K562 (cell line): ENCODE results near the gene NAA15. TPM values are rescaled to one million over a fixed set of nuclear protein-coding genes. Genes with fewer than 3 reads are reported as not detected.
A peak's percentile ranks its signal among the peaks of the same experiment; 100 is the strongest.

ENCODE experiments used
- EGR1 ChIP-seq: fragments of 450-650 bp; conservative IDR thresholded peaks from 2 replicates; pipeline ENCODE4 v1.6.1; 2017; ENCODE audit warnings: mild to moderate bottlenecking
- FOXP4 ChIP-seq: sonication (generic); formaldehyde crosslinking; IDR thresholded peaks from 2 replicates; pipeline ENCODE4 v1.8.0; 2022; ENCODE audit warnings: mild to moderate bottlenecking, missing genetic modification reagents, borderline replicate concordance
- HDAC8 ChIP-seq: fragments of 450-650 bp; IDR thresholded peaks from 2 replicates; pipeline ENCODE4 v1.6.1; 2016; ENCODE audit warnings: mild to moderate bottlenecking, missing genetic modification characterization, moderate library complexity, missing compliant biosample characterization
- IRF9 ChIP-seq: fragments of 450-650 bp; IDR thresholded peaks from 2 replicates; pipeline ENCODE4 v1.6.1; 2016; ENCODE audit warnings: missing biosample characterization, missing genetic modification characterization
- KLF16 ChIP-seq: IDR thresholded peaks from 2 replicates; pipeline ENCODE4 v1.6.1; 2016; ENCODE audit warnings: antibody characterized with exemption
- NCOA1 ChIP-seq: fragments of 450-650 bp; IDR thresholded peaks from 2 replicates; pipeline ENCODE4 v1.6.1; 2016; ENCODE audit warnings: low read depth
- NCOA6 ChIP-seq: fragments of 450-650 bp; IDR thresholded peaks from 2 replicates; pipeline ENCODE4 v1.6.1; 2017; ENCODE audit warnings: mild to moderate bottlenecking
- SMARCB1 ChIP-seq: IDR thresholded peaks from 2 replicates; pipeline ENCODE4 v1.6.1; 2011; ENCODE audit warnings: improper control_type of control experiment, low read depth; ENCODE audit not compliant: insufficient read length
- TAF9B ChIP-seq: fragments of 450-650 bp; IDR thresholded peaks from 2 replicates; pipeline ENCODE4 v1.6.1; 2018; ENCODE audit warnings: mild to moderate bottlenecking; ENCODE audit not compliant: partially characterized antibody
- UBTF ChIP-seq, 2 experiments: IDR thresholded peaks; 2 replicates each; pipeline ENCODE4 v1.6.1; 2012; ENCODE audit warnings: improper control_type of control experiment in 2 of 2, low read depth in 2 of 2, low read length in 2 of 2, borderline replicate concordance in 1 of 2
- ZNF609 ChIP-seq: sonication (generic); formaldehyde crosslinking; IDR thresholded peaks from 2 replicates; pipeline ENCODE4 v1.8.1; 2023; ENCODE audit warnings: missing genetic modification reagents, mild to moderate bottlenecking, borderline replicate concordance
- polyA plus RNA-seq, 8 experiments: library from polyadenylated mRNA; depleted of rRNA in 4 of 8; stranded (reverse) in 5 of 8; unstranded in 3 of 8; fragments of >200 nt; fragmentation: Nextera tagmentation in 2 of 8; fragmentation: Illumina TruSeq in 1 of 8; extraction: Ambion mirVana in 2 of 8; extraction: Trizol in 1 of 8; gene quantifications; 2 replicates each; pipeline versions ENCODE4 v1.2.1 to v1.2.3, GENCODE V29; 2011 to 2014; ENCODE audit warnings: inconsistent platforms in 1 of 8, missing spikeins in 1 of 8
- total RNA-seq, 7 experiments: library from RNA; depleted of rRNA in 6 of 7; stranded (reverse); fragments of >200 nt in 6 of 7; fragmentation: Illumina TruSeq in 2 of 7; extraction: Trizol in 2 of 7; gene quantifications; 2 replicates each; pipeline versions ENCODE4 v1.2.1 to v1.2.3, GENCODE V29; 2011 to 2021; ENCODE audit warnings: low replicate concordance in 1 of 7

NAA15 gene
- total and polyA plus RNA-seq, 9 of the 15 experiments (the other 6 are each of a cell fraction or from before 2014, with no cell fraction given): 37.8 to 117 (median 63.2) TPM

GRCh38 chr4:139295206-139295941 is 5.9 kb upstream of the NAA15 start (continued):
- TF ChIP-seq NCOA1: 0 out of 2 replicates have a peak, but pooled peaks have one; percentile 38
- TF ChIP-seq IRF9: no peak
- peak; percentile 54; the same call in 1 of the 2 replicates for TF ChIP-seq KLF16
- peak; percentile 95 for TF ChIP-seq TAF9B
- TF ChIP-seq EGR1: peak; percentile 77
- TF ChIP-seq SMARCB1: no peak
- no peak for TF ChIP-seq ZNF609
- TF ChIP-seq UBTF (IDR thresholded peaks at IDR 0.05; ENCODE audit: borderline replicate concordance in 1 of 2, low read depth in 2 of 2, low read length in 2 of 2): peak; percentile 20 to 75; a peak in 1 of 4 replicates
- no peak for TF ChIP-seq NCOA6
- no peak for TF ChIP-seq FOXP4 (CRISPR knock-in tag)
- 0 out of 2 replicates have a peak, but pooled peaks have one; percentile 75 for TF ChIP-seq HDAC8 (tag)
